ENCODE data around the gene CYP2S1. TPM values are rescaled to one million over a fixed set of nuclear protein-coding genes. Genes with fewer than 3 reads are reported as not detected.

Gene CYP2S1
- total and polyA plus RNA-seq, 9 of the 15 experiments (the other 6 are each of a cell fraction or from before 2014, with no cell fraction given): 0.07 to 1.9 (median 0.41) TPM

DNA sequence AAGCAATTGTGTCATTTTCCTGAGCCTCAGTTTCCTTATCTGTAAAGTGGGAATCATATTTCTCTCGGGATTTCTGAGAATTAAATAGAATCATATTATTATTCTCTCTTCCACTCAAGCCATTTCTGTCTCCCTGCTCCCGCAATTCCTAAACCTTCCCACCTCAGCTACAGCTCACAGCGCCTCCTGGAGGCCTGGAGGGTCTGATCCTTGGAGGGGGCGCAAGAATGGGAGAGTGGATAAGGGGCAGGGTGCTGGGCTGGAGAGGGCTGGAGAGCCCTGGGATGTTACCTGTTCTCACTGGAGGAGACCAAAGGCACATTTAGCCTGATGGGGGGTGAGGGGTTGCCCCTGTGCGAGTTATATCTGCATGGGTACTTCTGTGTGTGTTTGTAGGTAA lies 31.1 kb upstream of the CYP2S1 start (continued):
- TF ChIP-seq, protein P1, sequence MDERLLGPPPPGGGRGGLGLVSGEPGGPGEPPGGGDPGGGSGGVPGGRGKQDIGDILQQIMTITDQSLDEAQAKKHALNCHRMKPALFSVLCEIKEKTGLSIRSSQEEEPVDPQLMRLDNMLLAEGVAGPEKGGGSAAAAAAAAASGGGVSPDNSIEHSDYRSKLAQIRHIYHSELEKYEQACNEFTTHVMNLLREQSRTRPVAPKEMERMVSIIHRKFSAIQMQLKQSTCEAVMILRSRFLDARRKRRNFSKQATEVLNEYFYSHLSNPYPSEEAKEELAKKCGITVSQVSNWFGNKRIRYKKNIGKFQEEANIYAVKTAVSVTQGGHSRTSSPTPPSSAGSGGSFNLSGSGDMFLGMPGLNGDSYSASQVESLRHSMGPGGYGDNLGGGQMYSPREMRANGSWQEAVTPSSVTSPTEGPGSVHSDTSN (CRISPR knock-in tag; IDR thresholded peaks at IDR 0.05; ENCODE audit: low read depth): no peak
- TF ChIP-seq, protein P1 (tag; conservative IDR thresholded peaks at IDR 0.05; ENCODE audit: low read depth): no peak
- TF ChIP-seq C11orf30 (IDR thresholded peaks at IDR 0.05; ENCODE audit: low read depth) (no peak), CC2D1A (IDR thresholded peaks at IDR 0.05) (0 out of 2 replicates have a peak, but pooled peaks have one; percentile 20), PRMT5 (CRISPR knock-in tag; IDR thresholded peaks at IDR 0.05) (no peak), PTRF (tag; IDR thresholded peaks at IDR 0.05) (no peak), PYGO2 (tag; IDR thresholded peaks at IDR 0.05) (no peak), ZNF830 (CRISPR knock-in tag; IDR thresholded peaks at IDR 0.05) (no peak), SNRNP70 (optimal IDR thresholded peaks at IDR 0.05; ENCODE audit: low read depth, low read length) (no peak), SMAD3 (CRISPR knock-in tag; conservative IDR thresholded peaks at IDR 0.05) (no peak), ATF7 (IDR thresholded peaks at IDR 0.05) (no peak), MCM5 (IDR thresholded peaks at IDR 0.05; ENCODE audit: low read depth) (no peak), ZNF124 (CRISPR knock-in tag; IDR thresholded peaks at IDR 0.05) (no peak), CTCFL (IDR thresholded peaks at IDR 0.05; ENCODE audit: borderline replicate concordance, insufficient read depth, low read depth, low read length, poor library complexity, severe bottlenecking) (peak; percentile 80), SMARCE1 (IDR thresholded peaks at IDR 0.05) (no peak), ARNT (IDR thresholded peaks at IDR 0.05) (no peak), RBM25 (IDR thresholded peaks at IDR 0.05; ENCODE audit: low read depth, low read length, severe bottlenecking) (peak; percentile 63), RFX7 (CRISPR knock-in tag; IDR thresholded peaks at IDR 0.05) (no peak), ZNF780A (CRISPR knock-in tag; IDR thresholded peaks at IDR 0.05) (no peak), TRIM24 (IDR thresholded peaks at IDR 0.05) (no peak), SP2 (IDR thresholded peaks at IDR 0.05; ENCODE audit: extremely low read depth, low read depth, low read length, poor library complexity, severe bottlenecking) (peak; percentile 65), WHSC1 (IDR thresholded peaks at IDR 0.05; ENCODE audit: low read length) (no peak), TBP (optimal IDR thresholded peaks at IDR 0.05; ENCODE audit: low read depth, low read length) (no peak)
- TF ChIP-seq, protein P2, sequence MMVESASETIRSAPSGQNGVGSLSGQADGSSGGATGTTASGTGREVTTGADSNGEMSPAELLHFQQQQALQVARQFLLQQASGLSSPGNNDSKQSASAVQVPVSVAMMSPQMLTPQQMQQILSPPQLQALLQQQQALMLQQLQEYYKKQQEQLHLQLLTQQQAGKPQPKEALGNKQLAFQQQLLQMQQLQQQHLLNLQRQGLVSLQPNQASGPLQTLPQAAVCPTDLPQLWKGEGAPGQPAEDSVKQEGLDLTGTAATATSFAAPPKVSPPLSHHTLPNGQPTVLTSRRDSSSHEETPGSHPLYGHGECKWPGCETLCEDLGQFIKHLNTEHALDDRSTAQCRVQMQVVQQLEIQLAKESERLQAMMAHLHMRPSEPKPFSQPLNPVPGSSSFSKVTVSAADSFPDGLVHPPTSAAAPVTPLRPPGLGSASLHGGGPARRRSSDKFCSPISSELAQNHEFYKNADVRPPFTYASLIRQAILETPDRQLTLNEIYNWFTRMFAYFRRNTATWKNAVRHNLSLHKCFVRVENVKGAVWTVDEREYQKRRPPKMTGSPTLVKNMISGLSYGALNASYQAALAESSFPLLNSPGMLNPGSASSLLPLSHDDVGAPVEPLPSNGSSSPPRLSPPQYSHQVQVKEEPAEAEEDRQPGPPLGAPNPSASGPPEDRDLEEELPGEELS (CRISPR knock-in tag; IDR thresholded peaks at IDR 0.05; ENCODE audit: borderline replicate concordance): no peak
- TF ChIP-seq, protein P3, sequence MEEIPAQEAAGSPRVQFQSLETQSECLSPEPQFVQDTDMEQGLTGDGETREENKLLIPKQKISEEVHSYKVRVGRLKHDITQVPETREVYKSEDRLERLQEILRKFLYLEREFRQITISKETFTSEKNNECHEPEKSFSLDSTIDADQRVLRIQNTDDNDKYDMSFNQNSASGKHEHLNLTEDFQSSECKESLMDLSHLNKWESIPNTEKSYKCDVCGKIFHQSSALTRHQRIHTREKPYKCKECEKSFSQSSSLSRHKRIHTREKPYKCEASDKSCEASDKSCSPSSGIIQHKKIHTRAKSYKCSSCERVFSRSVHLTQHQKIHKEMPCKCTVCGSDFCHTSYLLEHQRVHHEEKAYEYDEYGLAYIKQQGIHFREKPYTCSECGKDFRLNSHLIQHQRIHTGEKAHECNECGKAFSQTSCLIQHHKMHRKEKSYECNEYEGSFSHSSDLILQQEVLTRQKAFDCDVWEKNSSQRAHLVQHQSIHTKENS (CRISPR knock-in tag; IDR thresholded peaks at IDR 0.05): no peak
